H9 (cell line): ENCODE results near the gene ADGRL3. TPM values are rescaled to one million over a fixed set of nuclear protein-coding genes. Genes with fewer than 3 reads are reported as not detected.

ENCODE experiments used
- DNase-seq: peaks from one replicate; pipeline ENCODE4 v3.0.0-alpha.2; 2017
- H2AFZ ChIP-seq: one replicate; pipeline ENCODE4 v1.6.1; 2013; ENCODE audit warnings: mild to moderate bottlenecking, low read length, control low read depth, moderate library complexity
- H2AK5ac ChIP-seq: 2 replicates; pipeline ENCODE4 v1.6.1; 2013; ENCODE audit warnings: low read length, control low read depth, mixed read lengths; ENCODE audit not compliant: insufficient read length
- H2BK120ac ChIP-seq: one replicate; pipeline ENCODE4 v1.6.1; 2013; ENCODE audit warnings: low read depth, mild to moderate bottlenecking, low read length, control low read depth, inconsistent platforms; ENCODE audit not compliant: poor library complexity, severe bottlenecking
- H2BK12ac ChIP-seq: 2 replicates; pipeline ENCODE4 v1.6.1; 2013; ENCODE audit warnings: low read length, control low read depth, mixed read lengths, low read depth; ENCODE audit not compliant: insufficient read length
- H2BK15ac ChIP-seq: 2 replicates; pipeline ENCODE4 v1.6.1; 2013; ENCODE audit warnings: low read depth, low read length, control low read depth
- H2BK20ac ChIP-seq: one replicate; pipeline ENCODE4 v1.6.1; 2013; ENCODE audit warnings: low read depth, mild to moderate bottlenecking, low read length, control low read depth, inconsistent platforms; ENCODE audit not compliant: poor library complexity, severe bottlenecking
- H2BK5ac ChIP-seq: 2 replicates; pipeline ENCODE4 v1.6.1; 2013; ENCODE audit warnings: low read length, control low read depth, mixed read lengths; ENCODE audit not compliant: insufficient read length
- H3K14ac ChIP-seq: 2 replicates; pipeline ENCODE4 v1.6.1; 2013; ENCODE audit warnings: low read length, control low read depth; ENCODE audit not compliant: insufficient read depth
- H3K18ac ChIP-seq: 2 replicates; pipeline ENCODE4 v1.6.1; 2013; ENCODE audit warnings: low read depth, mild to moderate bottlenecking, mixed read lengths, low read length, control low read depth; ENCODE audit not compliant: insufficient read length
- H3K23ac ChIP-seq: 2 replicates; pipeline ENCODE4 v1.6.1; 2013; ENCODE audit warnings: low read length, control low read depth, mixed read lengths, low read depth; ENCODE audit not compliant: insufficient read length
- H3K23me2 ChIP-seq: 2 replicates; pipeline ENCODE4 v1.6.1; 2013; ENCODE audit warnings: low read depth, mild to moderate bottlenecking, mixed read lengths, low read length, control low read depth; ENCODE audit not compliant: insufficient read length, poor library complexity, severe bottlenecking
- H3K27ac ChIP-seq: 2 replicates; pipeline ENCODE4 v1.5.1; 2013; ENCODE audit warnings: low read length, control low read depth, mixed read lengths, low read depth; ENCODE audit not compliant: insufficient read length
- H3K27me3 ChIP-seq: 2 replicates; pipeline ENCODE4 v1.6.1; 2013; ENCODE audit warnings: low read length, control low read depth, inconsistent platforms; ENCODE audit not compliant: insufficient read depth
- H3K4ac ChIP-seq: 2 replicates; pipeline ENCODE4 v1.6.1; 2013; ENCODE audit warnings: low read depth, mild to moderate bottlenecking, control low read depth, inconsistent platforms, low read length, moderate library complexity
- H3K4me1 ChIP-seq: 2 replicates; pipeline ENCODE4 v1.6.1; 2013; ENCODE audit warnings: low read length, control low read depth, inconsistent platforms; ENCODE audit not compliant: insufficient read depth
- H3K4me2 ChIP-seq: 2 replicates; pipeline ENCODE4 v1.6.1; 2013; ENCODE audit warnings: low read length, control low read depth, mixed read lengths; ENCODE audit not compliant: insufficient read length, insufficient read depth
- H3K56ac ChIP-seq: 2 replicates; pipeline ENCODE4 v1.6.1; 2013; ENCODE audit warnings: low read depth, mild to moderate bottlenecking, mixed read lengths, low read length, control low read depth; ENCODE audit not compliant: insufficient read length
- H3K79me1 ChIP-seq: 2 replicates; pipeline ENCODE4 v1.6.1; 2013; ENCODE audit warnings: low read depth, mild to moderate bottlenecking, moderate library complexity, low read length, control low read depth, inconsistent platforms; ENCODE audit not compliant: insufficient read depth, poor library complexity, severe bottlenecking
- H3K79me2 ChIP-seq: 2 replicates; pipeline ENCODE4 v1.6.1; 2013; ENCODE audit warnings: low read length, control low read depth, inconsistent platforms; ENCODE audit not compliant: insufficient read depth
- H3K9ac ChIP-seq: 2 replicates; pipeline ENCODE4 v1.6.1; 2013; ENCODE audit warnings: low read length, control low read depth, mixed read lengths; ENCODE audit not compliant: insufficient read length; ENCODE audit errors: extremely low read depth
- H3K9me3 ChIP-seq: one replicate; pipeline ENCODE4 v1.6.1; 2013; ENCODE audit warnings: low read depth, low read length, inconsistent platforms; ENCODE audit not compliant: control insufficient read depth
- H3T11ph ChIP-seq: one replicate; pipeline ENCODE4 v1.6.1; 2013; ENCODE audit warnings: mild to moderate bottlenecking, low read length, control low read depth, inconsistent platforms
- H4K20me1 ChIP-seq: one replicate; pipeline ENCODE4 v1.6.1; 2013; ENCODE audit not compliant: control insufficient read depth, insufficient read length, insufficient read depth
- H4K5ac ChIP-seq: 2 replicates; pipeline ENCODE4 v1.6.1; 2013; ENCODE audit warnings: low read depth, mild to moderate bottlenecking, mixed read lengths, low read length, control low read depth; ENCODE audit not compliant: insufficient read length
- H4K8ac ChIP-seq: replicated peaks from 2 replicates; pipeline ENCODE4 v1.6.1; 2013; ENCODE audit warnings: low read length, control low read depth, mixed read lengths, low read depth; ENCODE audit not compliant: insufficient read length
- H4K91ac ChIP-seq: 2 replicates; pipeline ENCODE4 v1.6.1; 2013; ENCODE audit warnings: low read depth, mild to moderate bottlenecking, moderate library complexity, mixed read lengths, low read length, control low read depth; ENCODE audit not compliant: insufficient read length
- H3K27ac Mint-ChIP-seq, 3 experiments: 2 replicates in 2 of 3; 3 replicates in 1 of 3; pipeline ENCODE4 v1.8.0; 2020 to 2021; ENCODE audit warnings: mixed read lengths in 3 of 3, mild to moderate bottlenecking in 1 of 3, moderate library complexity in 1 of 3
- H3K27me3 Mint-ChIP-seq: 2 replicates; pipeline ENCODE4 v1.8.0; 2021; ENCODE audit warnings: low read depth, mild to moderate bottlenecking, moderate library complexity, mixed read lengths
- H3K36me3 Mint-ChIP-seq, 3 experiments: 2 replicates in 2 of 3; 3 replicates in 1 of 3; pipeline ENCODE4 v1.8.0; 2020 to 2021; ENCODE audit warnings: low read depth in 3 of 3, mixed read lengths in 3 of 3; ENCODE audit not compliant: insufficient read depth in 1 of 3
- H3K4me1 Mint-ChIP-seq, 2 experiments: 2 replicates each; pipeline ENCODE4 v1.8.0; 2020; ENCODE audit warnings: mixed read lengths in 2 of 2
- H3K4me3 Mint-ChIP-seq, 2 experiments: 2 replicates in 1 of 2; 3 replicates in 1 of 2; pipeline ENCODE4 v1.8.0; 2020 to 2021; ENCODE audit warnings: mild to moderate bottlenecking in 2 of 2, mixed read lengths in 2 of 2, moderate library complexity in 1 of 2
- H3K9me3 Mint-ChIP-seq, 2 experiments: 2 replicates in 1 of 2; 3 replicates in 1 of 2; pipeline ENCODE4 v1.8.0; 2020; ENCODE audit warnings: mild to moderate bottlenecking in 2 of 2, mixed read lengths in 2 of 2, moderate library complexity in 1 of 2
- WGBS: extraction: QIAGEN DNeasy Blood & Tissue Kit; methylation state at CpG from one replicate; pipeline ENCODE4 v1.1.7; 2013; ENCODE audit warnings: missing lambda C conversion rate, low lambda C conversion rate, mixed read lengths; ENCODE audit not compliant: insufficient read length; ENCODE audit errors: extremely low coverage; 5-methylcytosine and 5-hydroxymethylcytosine counted together
- total RNA-seq: library from RNA; stranded (reverse); gene quantifications from 2 replicates; pipeline ENCODE4 v1.2.1, GENCODE V29; 2021
- TF ChIP-seq, protein P1 (sequence below): fragments of 200-600 bp; sonication (generic); conservative IDR thresholded peaks from 3 replicates; pipeline ENCODE4 v1.8.0; 2021; ENCODE audit warnings: antibody characterized with exemption, mild to moderate bottlenecking

Gene ADGRL3
- total RNA-seq, 1 experiment from 2014 or later = 5.9 TPM

DNA sequence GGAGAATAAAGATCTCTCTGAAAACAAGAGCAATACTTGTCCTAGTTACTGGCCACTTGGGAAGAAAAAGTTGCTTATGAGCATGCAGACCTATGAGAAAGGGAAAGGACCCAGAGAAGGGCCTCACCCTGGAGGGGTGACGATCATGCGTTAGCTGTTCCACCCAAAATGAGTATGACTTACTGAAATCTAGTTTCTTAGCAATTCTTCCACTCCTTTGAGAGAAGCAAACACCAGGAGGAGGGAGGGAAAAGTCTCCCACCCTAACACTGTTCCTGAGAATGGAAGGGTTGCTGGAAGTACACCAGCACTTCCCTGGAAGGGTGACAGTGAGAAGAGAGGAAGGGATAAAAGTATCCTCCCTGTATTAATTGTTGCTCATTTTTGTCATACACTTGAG is 107.9 kb downstream of the ADGRL3 start:
- H3K27ac ChIP-seq = no peak overlapping the region
- Mint-ChIP-seq H3K9me3 (no peaks in the 10 kb centered on the region; a peak in 1 of 5 replicates), H3K27me3 (no peaks in the 10 kb centered on the region), H3K27ac (0 out of 7 replicates have a peak overlapping the region, but pooled peaks of 1 of the 3 experiments have one; percentile 52), H3K36me3 (no peaks in the 10 kb centered on the region; a peak in 1 of 7 replicates), H3K4me3 (no peak overlapping the region), H3K4me1 (peaks cover 9 to 24% of the 10 kb centered on the region in 2 experiments; a peak in 3 of 4 replicates)
- no CpG with 5 or more reads among the region's 2 CpGs for WGBS
- no peaks in the 10 kb centered on the region for H3K9me3 ChIP-seq
- H3K18ac ChIP-seq = no peak overlapping the region
- H3K4me1 ChIP-seq = no peaks in the 10 kb centered on the region; the same call in 1 of the 2 replicates
- no peaks in the 10 kb centered on the region for H3K27me3 ChIP-seq
- no peak overlapping the region for H2BK12ac ChIP-seq
- H2BK5ac ChIP-seq = no peak overlapping the region
- H3K4me2 ChIP-seq = no peak overlapping the region
- no peak overlapping the region for H4K8ac ChIP-seq
- no peak overlapping the region for H4K5ac ChIP-seq
- no peak overlapping the region for H3K4ac ChIP-seq
- no peaks in the 10 kb centered on the region for H3K23me2 ChIP-seq
- no peak overlapping the region for H3K23ac ChIP-seq
- H3K79me2 ChIP-seq = no peaks in the 10 kb centered on the region
- no peak overlapping the region for H3T11ph ChIP-seq
- no peak overlapping the region for H2BK120ac ChIP-seq
- no peak overlapping the region for H2BK20ac ChIP-seq
- TF ChIP-seq, protein P1, sequence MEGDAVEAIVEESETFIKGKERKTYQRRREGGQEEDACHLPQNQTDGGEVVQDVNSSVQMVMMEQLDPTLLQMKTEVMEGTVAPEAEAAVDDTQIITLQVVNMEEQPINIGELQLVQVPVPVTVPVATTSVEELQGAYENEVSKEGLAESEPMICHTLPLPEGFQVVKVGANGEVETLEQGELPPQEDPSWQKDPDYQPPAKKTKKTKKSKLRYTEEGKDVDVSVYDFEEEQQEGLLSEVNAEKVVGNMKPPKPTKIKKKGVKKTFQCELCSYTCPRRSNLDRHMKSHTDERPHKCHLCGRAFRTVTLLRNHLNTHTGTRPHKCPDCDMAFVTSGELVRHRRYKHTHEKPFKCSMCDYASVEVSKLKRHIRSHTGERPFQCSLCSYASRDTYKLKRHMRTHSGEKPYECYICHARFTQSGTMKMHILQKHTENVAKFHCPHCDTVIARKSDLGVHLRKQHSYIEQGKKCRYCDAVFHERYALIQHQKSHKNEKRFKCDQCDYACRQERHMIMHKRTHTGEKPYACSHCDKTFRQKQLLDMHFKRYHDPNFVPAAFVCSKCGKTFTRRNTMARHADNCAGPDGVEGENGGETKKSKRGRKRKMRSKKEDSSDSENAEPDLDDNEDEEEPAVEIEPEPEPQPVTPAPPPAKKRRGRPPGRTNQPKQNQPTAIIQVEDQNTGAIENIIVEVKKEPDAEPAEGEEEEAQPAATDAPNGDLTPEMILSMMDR = no peak
- H4K91ac ChIP-seq = no peak overlapping the region
- no peak overlapping the region for H3K14ac ChIP-seq
- no peak overlapping the region for H2BK15ac ChIP-seq
- no peak overlapping the region for H2AFZ ChIP-seq
- H3K9ac ChIP-seq = no peak overlapping the region
- H4K20me1 ChIP-seq = no peaks in the 10 kb centered on the region
- H3K79me1 ChIP-seq = no peaks in the 10 kb centered on the region
- DNase-seq = no peak
- no peak overlapping the region for H2AK5ac ChIP-seq
- no peak overlapping the region for H3K56ac ChIP-seq
